ENCODE measurements around the gene RAPSN.

RAPSN gene

DNA sequence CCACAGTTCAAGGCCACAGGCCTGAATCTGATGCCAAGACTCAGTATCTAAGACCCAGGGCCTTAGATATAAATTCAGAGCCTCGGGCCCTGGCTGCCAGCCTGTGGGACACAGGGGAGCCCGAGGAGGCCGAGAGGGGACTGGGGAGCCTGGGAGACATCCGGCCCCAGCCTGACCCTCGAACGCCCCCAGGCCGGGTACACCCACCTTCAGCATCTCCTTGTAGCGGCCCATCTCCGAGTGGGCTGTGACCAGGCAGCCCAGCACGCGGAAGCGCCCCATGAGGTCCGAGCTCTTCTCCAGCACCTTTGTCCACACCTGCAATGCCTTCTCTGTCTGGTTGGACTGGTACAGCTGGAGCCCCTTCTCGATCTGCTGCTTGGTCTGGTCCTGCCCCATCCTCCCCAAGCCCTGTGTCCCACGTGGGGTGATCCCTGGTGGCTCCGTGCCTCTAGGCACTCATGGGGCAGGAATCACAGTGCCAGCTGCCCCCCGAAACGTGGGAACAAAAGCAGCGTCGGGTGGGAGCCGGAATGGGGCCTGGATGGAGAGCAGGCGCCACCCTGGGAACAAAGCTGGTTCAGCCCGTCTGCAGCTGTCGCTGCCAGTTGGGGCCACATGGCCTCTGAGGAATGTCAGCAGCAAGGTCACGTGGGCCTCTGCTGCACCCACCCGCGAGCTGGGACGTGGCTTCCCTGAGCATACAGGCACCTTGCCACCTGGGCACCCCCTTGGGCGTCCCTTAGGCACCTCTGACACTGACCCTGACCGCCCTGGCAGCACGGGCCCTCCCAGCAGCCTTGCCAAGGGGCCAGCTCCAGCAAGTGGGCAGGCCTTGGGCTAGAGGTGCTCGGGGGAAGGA, at the start of gene RAPSN:
RAPSN (minus strand) TSS at position 571 of the 862 bp plus-strand sequence; CDS start at position 399, 172 bp downstream.
- DNase-seq (ENCODE audit: low spot score) = no peak

DNA sequence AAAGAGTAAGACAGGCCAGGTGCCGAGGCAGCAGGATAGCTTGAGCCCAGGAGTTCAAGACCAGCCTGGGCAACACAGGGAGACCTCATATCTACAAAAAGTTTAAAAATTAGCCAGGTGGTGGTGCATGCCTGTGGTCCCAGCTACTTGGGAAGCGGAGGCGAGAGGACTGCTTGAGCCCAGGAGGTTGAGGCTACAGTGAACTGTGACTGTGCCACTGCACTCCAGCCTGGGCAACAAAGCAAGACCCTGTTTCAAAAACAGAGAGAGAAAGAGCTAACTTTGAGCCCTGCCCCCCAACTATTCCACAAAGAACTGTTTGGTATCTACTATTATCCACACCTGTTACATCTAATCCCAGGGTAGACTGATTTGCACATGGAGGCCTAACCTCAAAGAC, 49.2 kb upstream of the RAPSN start:
- DNase-seq (ENCODE audit: low spot score) = no peak

DNA sequence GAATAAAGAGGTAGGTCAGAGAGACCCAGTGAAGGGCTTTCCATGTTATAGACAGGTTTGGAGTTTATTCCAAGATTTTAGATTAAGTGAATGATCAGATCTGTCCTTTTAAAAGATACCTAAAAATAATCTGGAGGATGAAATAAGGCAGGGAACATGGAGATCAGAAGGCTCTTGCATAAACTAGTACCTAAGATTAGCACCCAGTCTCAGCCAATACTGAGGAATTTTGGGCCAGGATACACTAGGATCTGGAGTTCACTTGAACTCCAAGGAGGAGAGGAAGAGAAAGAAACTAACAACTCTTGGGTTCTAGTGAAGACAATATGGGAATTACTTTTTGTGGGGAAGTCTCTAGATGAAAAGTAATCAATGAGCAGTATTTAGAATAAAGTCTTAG, 47.9 kb upstream of the RAPSN start:
- no peak for DNase-seq (ENCODE audit: low spot score)

DNA sequence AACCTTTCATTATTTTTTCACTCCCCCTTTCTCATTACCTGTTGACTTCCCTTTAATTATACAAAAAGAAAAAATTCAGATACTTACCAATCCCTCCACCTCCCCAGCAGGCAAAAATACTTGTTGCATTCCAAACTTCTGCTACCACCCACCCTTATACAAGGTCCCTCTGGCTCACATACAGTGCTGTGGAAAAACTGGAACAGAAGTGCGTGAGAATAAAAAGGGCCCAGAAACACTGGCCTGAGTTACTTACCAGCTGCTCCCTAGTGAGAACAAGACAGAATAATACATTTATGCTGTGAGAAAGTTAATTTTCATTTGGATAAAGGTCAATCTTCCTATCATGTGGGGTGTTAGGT, 46.9 kb upstream of the RAPSN start:
- no peak for DNase-seq (ENCODE audit: low spot score)

DNA sequence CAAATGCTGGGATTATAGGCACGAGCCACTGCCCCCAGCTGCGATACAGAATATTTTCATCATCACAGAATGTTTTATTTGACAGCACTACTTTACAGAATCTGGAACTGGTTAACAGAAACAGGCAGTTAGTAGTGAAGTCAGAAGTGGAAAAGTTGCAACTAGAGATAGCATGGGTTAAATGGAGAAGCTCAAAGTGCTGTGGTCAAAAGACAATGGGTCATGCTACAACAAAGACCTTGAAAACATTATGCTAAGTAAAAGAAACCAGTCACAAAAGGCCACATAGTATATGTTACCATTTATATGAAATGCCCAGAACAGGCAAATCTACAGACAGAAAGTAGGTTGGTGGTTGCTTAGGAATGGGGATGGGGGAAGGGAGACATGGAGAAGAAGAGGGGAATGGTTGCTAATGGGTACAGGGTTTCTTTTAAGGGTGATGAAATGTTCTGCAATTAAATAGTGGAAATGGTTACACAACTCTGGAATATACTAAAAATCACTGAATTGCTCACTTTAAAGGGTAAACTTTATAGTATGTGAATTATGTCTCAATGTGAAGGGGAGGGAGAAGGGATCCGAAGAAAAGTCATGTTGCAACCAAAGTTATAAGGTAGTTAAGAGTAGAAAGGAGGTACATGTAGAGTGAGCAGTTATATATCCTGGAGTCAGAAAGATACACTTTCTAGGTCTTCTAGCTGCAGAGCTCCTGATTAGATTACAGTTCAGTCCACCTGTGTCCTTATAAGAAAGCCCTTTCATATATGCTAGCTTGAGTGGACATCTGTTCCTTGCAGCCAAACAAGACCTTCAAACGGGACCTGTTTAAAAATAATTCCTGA, 46.3 kb upstream of the RAPSN start:
- no peak for DNase-seq (ENCODE audit: low spot score)

DNA sequence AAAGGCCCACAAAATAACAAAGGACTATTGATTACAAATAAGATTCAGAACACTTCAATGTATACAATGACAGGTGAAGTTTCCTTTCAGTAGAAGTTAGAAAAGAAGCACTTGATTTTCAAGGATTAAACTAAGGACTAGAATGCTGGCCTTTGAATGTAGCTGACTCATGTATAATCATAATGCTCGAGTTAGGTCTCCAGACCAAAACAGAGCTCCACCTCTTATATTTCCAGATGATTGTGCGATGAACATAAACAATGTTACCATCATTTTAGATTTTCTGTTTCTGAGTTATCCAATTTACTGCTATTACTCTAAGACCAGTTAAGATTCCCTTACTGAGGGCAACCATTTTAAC, 40.4 kb upstream of the RAPSN start:
- no peak for DNase-seq (ENCODE audit: low spot score)

DNA sequence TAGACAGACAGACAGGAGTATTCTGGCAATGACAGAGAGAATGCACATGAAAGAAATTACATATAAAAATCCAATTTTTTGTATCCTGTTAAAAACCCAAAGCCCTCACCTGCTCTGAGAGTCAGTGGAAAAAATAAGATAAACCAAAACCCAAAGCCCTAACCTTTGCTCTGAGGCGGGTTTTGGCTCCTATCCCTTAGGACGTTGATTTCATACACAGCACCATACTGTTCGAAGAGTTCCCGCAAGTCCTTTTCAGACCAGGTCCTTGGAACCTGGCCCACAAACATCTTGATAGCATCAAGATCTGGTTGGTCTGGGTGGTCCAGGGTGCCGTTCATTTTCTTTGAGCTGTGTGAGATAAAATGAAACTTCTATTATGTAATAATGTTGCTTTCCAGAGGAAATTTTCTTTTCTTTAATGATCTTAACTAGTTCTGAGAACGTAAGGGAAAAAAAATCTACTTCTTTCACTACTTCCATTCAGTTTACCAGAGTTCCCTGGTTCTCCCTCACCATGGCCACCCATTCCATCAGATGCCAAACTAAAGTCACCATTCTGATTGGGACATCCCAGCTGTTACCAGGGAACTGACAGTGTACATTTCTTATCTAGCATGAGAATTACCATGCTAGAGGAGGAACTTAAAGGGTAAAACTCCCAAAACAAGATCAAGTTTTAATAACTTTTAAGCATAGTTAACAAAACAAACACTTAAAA, 39.9 kb upstream of the RAPSN start:
- DNase-seq (ENCODE audit: low spot score) = no peak

DNA sequence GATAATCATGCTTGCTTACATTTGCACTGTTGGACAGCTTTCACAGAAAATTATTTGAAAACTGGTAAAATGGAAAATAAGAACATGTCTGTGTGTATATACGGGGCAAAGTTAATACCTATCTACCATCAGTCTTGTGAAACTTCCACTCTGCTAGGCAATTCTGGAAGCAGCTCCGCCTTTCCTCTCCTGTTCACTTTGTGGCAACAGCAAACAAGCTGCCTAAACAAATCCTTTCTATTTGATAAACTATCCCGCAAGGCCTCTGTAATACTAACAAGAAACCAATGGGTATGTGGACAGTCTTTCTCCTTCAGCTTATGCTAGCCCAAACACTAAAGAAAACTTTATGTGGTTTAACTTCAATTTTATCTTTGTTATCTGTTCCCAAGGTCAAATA, 39.2 kb upstream of the RAPSN start:
- no peak for DNase-seq (ENCODE audit: low spot score)

DNA sequence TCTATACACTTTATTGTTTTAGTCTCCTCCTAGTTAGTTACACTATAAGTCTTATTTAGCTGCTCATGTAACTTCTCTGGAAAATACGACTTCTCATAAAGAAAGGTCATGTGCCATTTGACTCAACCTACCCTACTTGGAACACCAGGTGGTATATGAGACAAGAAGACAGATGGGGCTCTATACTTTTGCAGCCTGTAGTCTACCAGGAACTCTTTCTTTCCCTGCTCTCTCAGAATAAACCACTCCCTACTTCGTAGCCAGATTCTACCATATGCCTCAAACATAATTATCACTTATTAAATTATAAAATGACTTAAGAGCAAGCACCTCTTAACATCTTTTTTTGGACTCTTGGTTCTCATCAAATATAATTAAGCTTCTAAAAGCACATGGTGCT, 38.5 kb upstream of the RAPSN start:
- DNase-seq (ENCODE audit: low spot score) = no peak

DNA sequence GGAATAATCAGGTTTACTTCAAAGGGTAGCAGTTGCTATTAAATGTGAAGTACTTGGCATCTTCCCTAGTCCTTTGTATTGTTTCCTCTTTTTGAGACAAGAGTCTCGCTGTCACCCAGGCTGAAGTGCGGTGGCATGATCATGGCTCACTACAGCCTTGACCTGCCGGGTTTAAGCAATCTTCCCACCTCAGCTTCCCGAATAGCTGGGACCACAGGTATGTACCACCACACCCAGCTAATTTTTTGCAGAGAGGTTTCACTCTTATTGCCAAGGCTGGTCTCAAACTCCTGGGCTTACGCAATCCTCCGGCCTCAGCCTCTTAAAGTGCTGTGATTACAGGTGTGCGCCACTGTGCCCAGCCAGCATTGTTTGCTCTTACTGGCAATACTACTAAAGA, 36.2 kb upstream of the RAPSN start:
- no peak for DNase-seq (ENCODE audit: low spot score)

DNA sequence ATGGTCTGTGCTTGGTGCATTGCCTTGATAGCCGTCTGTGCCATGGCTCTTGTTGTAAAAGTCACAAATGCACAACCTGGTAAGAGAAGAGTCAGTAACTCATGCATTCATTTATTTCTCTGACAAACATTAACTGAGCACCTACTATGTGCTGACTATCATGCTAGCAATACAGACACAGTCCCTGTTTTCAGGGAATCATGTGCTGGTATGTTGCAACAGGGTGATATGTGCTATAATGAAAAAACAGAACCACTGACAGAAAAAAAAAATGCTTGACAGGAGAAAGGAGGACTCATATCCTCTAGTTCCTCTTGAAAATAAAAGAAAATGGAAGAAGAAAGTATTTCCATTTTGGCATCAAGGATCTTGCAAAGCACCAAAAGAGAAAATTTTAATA, 34.5 kb upstream of the RAPSN start:
- DNase-seq (ENCODE audit: low spot score) = no peak

DNA sequence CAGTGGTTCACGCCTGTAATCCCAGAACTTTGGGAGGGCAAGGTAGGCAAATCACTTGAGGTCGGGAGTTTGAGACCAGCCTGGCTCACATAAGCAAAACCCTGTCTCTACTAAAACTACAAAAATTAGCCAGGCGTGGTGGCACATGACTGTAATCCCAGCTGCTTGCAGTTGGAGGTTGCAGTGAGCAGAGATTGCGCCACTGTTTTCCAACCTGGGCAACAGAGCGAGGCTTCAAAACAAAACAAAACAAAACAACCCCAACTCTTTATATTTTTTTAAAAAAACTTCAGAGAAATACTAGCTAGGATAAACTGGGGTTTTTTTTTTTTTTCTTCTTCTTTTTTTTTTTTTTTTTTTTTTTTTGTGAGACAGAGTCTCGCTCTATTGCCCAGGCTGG, 31.8 kb upstream of the RAPSN start:
- peak; percentile 62 for DNase-seq (ENCODE audit: low spot score)

DNA sequence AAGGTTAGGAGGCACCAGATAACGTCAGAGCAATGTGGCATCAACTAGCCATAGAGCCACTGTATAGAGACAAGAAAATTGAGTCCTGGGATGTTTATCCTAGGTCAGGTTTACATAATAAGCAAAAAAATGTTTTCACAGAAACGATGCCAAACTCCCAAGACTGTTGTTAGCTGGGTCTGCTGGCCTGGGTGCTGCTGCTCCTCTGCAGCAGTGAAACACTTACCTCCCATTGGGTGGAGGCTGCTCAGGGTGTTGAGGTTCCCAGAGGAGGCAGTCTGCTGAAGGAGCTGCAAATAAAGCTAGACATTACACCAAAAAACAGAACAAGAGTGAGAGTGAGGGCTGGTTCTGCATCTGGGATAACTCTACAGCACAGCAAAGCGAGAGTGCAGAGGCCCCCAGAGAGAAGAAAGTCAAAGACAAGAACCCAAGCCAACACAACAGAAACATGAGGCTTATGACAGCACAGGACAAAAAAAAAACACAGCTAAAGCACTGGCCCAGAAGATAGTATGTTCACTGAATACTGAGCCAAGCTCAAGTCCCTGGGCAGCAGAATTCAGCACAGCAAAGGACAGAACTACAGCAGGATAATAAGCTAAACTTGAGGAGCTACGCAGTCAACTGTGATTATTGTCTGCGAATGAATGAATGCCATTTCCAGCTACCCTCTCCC, 29.9 kb upstream of the RAPSN start:
- no peak for DNase-seq (ENCODE audit: low spot score)

DNA sequence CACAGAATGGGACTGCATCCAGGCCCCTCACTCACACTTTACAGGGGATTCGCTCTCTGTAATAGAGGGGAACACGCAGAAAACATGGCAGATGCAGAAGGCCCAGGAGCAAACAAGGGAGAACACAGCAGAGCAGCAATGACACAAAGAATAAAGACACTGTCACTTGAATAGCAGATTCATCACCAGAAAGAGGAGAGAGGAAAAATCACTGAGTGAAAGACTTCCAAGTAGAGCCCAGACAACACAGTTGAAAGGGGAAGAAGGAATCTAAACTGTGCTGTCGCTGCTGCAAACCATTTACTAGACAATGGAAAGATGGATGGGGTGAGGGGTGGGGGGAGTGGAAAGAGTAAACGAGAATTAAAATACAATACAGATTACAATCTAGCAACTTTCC, 28.8 kb upstream of the RAPSN start:
- DNase-seq (ENCODE audit: low spot score) = no peak

DNA sequence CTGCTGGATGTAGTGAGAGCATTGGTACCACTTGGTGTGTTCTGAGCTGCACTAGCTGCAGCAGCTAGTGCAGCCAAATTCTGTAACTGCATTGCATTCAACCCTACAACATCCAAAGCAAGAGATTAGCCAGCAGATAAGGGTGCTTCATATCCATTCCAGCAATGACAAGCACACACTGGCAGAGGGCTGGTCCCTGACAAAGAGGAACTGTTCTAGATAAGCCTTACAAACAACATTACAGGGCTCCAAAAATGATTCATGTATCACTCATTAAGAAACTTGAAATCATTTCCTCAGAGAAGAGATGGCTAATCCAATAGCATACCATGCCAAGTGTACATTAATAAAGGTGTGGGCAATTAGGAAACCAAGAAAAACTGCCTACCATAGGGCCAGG, 28.4 kb upstream of the RAPSN start:
- no peak for DNase-seq (ENCODE audit: low spot score)

DNA sequence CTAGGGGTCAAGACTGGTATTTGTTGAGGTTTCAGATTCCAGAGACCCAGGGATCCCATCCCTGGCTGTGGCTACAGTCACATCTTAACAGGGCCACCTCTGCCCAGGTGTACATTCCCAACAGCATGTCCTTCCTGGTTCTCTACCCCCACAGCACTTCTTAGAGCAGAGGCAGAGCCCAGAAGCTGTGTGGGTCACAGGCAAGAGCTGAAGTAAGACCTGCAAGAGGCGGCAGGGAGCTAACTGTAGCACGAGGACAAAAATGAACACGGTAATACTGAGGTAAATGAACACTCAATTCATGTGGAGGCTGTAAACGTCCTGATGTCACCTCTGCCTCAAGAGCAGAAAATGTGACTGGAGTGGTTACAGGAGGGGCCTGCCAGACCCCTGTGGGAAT, 21.7 kb upstream of the RAPSN start:
- no peak for DNase-seq (ENCODE audit: low spot score)

DNA sequence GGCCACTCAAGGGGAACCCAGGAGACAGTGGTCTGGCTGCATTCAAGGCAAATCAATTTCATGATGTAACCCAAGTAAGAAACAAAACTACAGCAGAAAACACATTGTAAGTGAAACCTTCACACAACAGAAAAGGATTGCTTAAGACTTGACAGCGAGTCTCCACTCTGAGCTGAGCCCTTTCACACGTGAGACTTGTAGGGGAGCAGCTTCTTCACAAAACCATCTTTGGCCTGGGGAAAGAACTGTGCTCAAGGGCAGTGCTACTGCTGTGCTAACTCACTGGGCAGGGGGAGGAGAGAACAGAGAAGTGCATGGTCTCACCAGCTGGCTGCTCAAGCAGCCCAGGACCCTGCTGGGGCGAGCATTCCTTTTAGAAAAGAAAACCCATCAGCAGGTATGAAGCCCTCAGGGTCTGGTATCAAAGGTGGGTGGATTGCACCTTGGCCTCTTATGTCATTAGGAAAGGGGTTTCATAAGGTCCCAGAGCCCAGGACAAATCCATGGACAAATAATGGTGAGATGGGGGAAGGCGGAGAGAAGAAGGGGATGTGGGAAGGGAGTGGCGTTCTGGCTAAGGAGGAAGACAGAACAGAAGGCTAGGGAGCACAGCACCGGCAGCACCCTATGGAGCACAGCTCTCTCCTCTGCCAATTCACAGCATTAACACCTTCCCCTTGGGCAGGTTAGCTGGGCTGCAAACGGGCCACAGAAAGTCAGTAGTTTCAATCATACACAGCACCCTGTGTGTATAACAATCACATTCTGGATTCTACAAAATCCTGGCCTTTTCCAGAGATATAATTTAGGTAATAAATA, 20.6 kb upstream of the RAPSN start:
- DNase-seq (ENCODE audit: low spot score) = no peak

DNA sequence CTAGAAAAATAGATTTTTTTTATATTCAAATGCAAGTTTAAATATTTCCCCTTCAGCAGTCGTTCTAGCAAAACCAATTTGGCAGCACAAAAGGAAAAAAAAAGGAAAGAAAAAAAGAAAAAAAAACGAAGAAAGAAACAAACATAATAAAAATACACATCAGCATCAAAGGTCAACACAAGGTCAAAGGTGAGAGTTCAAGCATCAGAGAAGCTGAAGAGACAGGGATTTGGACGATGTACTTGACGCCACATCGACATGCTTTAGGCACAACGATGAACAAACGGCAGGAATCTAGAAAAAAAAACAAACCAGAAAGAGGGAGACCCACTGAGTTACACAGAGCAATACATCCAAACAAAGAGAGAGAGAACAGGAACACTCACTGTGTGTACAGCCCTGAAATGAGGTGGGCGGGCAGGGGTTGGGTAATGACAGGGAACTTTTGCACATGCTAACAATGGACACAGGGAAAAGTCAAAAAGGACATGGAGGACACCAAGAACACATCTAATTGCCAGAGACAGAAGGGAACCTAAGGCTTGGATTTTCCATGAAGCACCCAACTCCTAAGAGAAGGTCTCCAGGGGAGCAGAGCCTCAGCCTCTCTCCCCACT, 19.8 kb upstream of the RAPSN start:
- DNase-seq (ENCODE audit: low spot score) = no peak

DNA sequence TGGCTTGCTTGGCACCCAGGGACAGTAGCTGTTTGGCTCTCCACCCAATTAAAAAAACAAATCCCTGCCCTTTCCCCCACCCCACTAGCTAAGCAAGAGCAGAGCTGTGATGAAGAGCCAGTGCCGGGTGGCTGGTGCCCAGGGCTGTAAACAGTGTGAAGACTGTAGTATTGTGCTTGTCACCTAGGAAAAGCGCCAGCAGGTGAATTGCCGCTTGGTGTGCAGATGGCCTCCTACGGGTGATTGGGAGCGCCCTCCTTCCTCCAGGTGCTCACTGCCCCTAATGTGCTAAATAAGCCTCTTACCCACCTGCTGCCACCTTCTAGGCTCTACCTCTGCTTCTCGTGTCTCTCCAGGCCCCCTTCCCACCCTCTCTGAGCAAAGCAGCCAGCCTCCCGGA, 18.4 kb upstream of the RAPSN start:
- DNase-seq (ENCODE audit: low spot score) = no peak

DNA sequence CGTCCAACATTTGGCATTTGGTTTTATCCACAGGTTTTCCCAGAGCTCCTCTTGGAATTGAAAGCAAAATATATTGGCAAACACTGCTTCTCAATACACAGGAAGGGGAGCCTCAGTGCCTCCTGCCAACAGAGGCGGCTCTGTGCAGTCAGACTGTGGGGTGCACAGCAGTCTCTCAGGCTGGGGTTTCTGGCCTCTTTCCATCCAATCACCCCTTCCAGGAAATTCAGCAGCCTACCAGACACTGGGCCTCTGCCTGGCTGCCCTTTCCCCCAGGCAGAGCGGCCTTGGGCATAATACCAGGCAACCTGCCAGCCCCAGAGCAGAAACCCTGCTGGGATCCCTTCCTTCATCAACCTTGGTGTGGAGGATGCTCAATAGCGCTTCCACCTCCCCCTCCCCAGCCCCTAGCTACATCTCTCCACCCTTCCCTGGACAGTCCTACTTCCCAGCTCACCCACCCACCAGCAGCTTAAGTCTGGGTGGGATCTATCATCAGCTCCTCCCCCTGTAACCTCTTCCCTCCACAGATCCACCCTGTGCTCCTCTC, 17.8 kb upstream of the RAPSN start:
- no peak for DNase-seq (ENCODE audit: low spot score)

DNA sequence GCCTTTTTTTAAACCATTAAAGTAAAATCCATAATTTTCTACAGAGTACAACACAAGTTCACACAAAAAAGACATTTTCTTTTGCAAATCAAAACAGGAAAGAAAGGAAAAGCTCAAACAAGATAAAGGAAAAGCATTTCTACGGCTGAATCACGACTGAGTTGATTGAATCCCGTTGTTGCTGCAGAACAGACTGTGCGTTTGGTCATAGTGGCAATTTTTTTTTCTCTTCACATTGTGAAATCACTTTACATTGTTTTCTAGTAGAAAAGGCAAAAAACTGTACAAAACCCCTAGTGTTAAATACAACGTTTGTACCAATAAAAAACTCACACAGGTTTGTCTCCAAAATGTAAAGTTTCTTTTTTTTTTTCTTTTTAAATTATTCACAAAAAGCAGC, 17.3 kb upstream of the RAPSN start:
- DNase-seq (ENCODE audit: low spot score) = no peak
